OCI-LY7 (cell line): ENCODE measurements around the gene NMUR2. TPM values are rescaled to one million over a fixed set of nuclear protein-coding genes. Genes with fewer than 3 reads are reported as not detected.

Source experiments
- BruUV-seq: library from RNA; stranded (reverse); fragments of 400-500 nt; replicated peaks from 2 replicates; lab custom pipeline; 2021; lab: Mats Ljungman, UMichigan
- CTCF ChIA-PET: fragments of 300-600 bp; sonication (Branson Sonifier 250); formaldehyde crosslinking; loops from one replicate; lab custom pipeline; 2022; ENCODE audit warnings: antibody characterized with exemption; ENCODE audit not compliant: unreplicated experiment; lab: Charles Lee
- POLR2A ChIA-PET: fragments of 300-600 bp; sonication (Branson Sonifier 250); formaldehyde crosslinking; loops from one replicate; lab custom pipeline; 2022; ENCODE audit warnings: antibody characterized with exemption; lab: Charles Lee
- DNase-seq: peaks from one replicate; pipeline ENCODE4 v3.0.0-alpha.2; 2015; ENCODE audit warnings: low spot score
- H2AFZ ChIP-seq: fragments of 200-600 bp; sonication (generic), shearing (Covaris generic); 2 replicates; pipeline ENCODE4 v1.6.1; 2014; ENCODE audit warnings: mild to moderate bottlenecking, antibody characterized with exemption, low read length, moderate library complexity
- H3K27ac ChIP-seq: fragments of 200-600 bp; sonication (generic); 2 replicates; pipeline ENCODE4 v1.5.1; 2014; ENCODE audit warnings: mixed run types, low read depth, mild to moderate bottlenecking, moderate library complexity, low read length, inconsistent platforms; ENCODE audit not compliant: poor library complexity, severe bottlenecking
- H3K36me3 ChIP-seq: fragments of 200-600 bp; sonication (generic); 2 replicates; pipeline ENCODE4 v1.6.1; 2014; ENCODE audit warnings: mild to moderate bottlenecking, antibody characterized with exemption, low read length, moderate library complexity, mixed read lengths; ENCODE audit not compliant: insufficient read depth
- H3K4me1 ChIP-seq: fragments of 200-600 bp; sonication (generic); 2 replicates; pipeline ENCODE4 v1.5.1; 2014; ENCODE audit warnings: mild to moderate bottlenecking, low read length; ENCODE audit not compliant: insufficient read depth, poor library complexity, severe bottlenecking
- H3K4me2 ChIP-seq: fragments of 200-600 bp; sonication (generic); 2 replicates; pipeline ENCODE4 v1.6.1; 2014; ENCODE audit warnings: mild to moderate bottlenecking, low read length
- H3K4me3 ChIP-seq: fragments of 200-600 bp; sonication (generic); 2 replicates; pipeline ENCODE4 v1.5.1; 2014; ENCODE audit warnings: mild to moderate bottlenecking, low read depth, low read length; ENCODE audit not compliant: poor library complexity, severe bottlenecking
- H3K79me2 ChIP-seq: fragments of 200-600 bp; sonication (generic); 2 replicates; pipeline ENCODE4 v1.6.1; 2016; ENCODE audit warnings: low read depth, mild to moderate bottlenecking, low read length, moderate library complexity, mixed read lengths; ENCODE audit not compliant: insufficient read depth
- H3K9me2 ChIP-seq: fragments of 200-600 bp; sonication (generic); 2 replicates; pipeline ENCODE4 v1.6.1; 2016; ENCODE audit warnings: mild to moderate bottlenecking, low read length, mixed read lengths; ENCODE audit not compliant: insufficient read depth
- H3K9me3 ChIP-seq: fragments of 200-600 bp; sonication (generic); 2 replicates; pipeline ENCODE4 v1.6.1; 2014; ENCODE audit warnings: mild to moderate bottlenecking, mixed run types, low read length, mixed read lengths
- H4K20me1 ChIP-seq: fragments of 200-600 bp; sonication (generic); 2 replicates; pipeline ENCODE4 v1.6.1; 2014; ENCODE audit warnings: mild to moderate bottlenecking, antibody characterized with exemption, low read length, moderate library complexity, mixed read lengths; ENCODE audit not compliant: insufficient read depth
- EZH2phosphoT487 ChIP-seq: fragments of 200-600 bp; sonication (generic); IDR thresholded peaks from 2 replicates; pipeline ENCODE4 v1.6.1; 2018; ENCODE audit warnings: low read depth, borderline replicate concordance, mild to moderate bottlenecking, mixed run types, antibody characterized with exemption, low read length, moderate library complexity, mixed read lengths
- intact Hi-C: fragments of 100-400 bp; cut with micrococcal nuclease; formaldehyde crosslinking; loops from one replicate; pipeline ENCODE4 v1.10.0; 2022; ENCODE audit not compliant: unreplicated experiment
- total RNA-seq, 2 experiments: library from RNA; depleted of rRNA in 1 of 2; stranded (reverse); fragments of >200 nt in 1 of 2; shearing (Covaris generic) in 1 of 2; gene quantifications; 2 replicates each; pipeline ENCODE4 v1.2.3, GENCODE V29; 2014 to 2022
- TF ChIP-seq, protein P1 (sequence below): fragments of 200-600 bp; sonication (generic); conservative IDR thresholded peaks from 2 replicates; pipeline ENCODE4 v1.5.1; 2014; ENCODE audit warnings: mild to moderate bottlenecking, antibody characterized with exemption, low read length, moderate library complexity, mixed read lengths

The NMUR2 gene
- total RNA-seq, 2 experiments from 2014 or later: not detected

DNA sequence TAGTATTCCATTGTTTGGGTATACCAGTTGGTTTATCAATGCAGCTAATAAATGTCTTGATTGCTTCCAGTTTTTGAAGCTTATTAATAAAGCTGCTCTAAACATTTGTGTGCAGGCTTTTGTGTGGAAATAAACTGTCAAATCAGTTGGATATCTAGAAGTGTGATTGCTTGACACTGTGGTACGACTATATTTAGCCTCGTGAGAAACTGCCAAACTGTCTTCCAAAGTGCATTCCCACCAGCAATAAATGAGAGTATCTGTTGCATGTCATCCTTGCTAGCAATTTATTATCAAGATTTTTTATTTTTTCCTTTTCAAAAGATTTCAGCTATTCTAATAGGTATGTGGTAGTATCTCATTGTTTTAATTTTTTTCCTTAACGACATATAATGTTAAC lies 37.5 kb downstream of the NMUR2 start:
- Histone ChIP-seq H3K9me2 (no peaks in the 10 kb centered on the region; the same call in 1 of the 2 replicates), H4K20me1 (no peaks in the 10 kb centered on the region), H3K36me3 (no peaks in the 10 kb centered on the region), H3K4me2 (no peak overlapping the region), H3K4me1 (no peaks in the 10 kb centered on the region), H3K27ac (no peak overlapping the region), H3K4me3 (no peak overlapping the region), H3K79me2 (no peaks in the 10 kb centered on the region), H3K9me3 (no peaks in the 10 kb centered on the region), H2AFZ (no peak overlapping the region)
- intact Hi-C loops: no loop called here
- POLR2A ChIA-PET: no interaction called here
- DNase-seq: no peak
- TF ChIP-seq EZH2phosphoT487: no peak
- TF ChIP-seq, protein P1, sequence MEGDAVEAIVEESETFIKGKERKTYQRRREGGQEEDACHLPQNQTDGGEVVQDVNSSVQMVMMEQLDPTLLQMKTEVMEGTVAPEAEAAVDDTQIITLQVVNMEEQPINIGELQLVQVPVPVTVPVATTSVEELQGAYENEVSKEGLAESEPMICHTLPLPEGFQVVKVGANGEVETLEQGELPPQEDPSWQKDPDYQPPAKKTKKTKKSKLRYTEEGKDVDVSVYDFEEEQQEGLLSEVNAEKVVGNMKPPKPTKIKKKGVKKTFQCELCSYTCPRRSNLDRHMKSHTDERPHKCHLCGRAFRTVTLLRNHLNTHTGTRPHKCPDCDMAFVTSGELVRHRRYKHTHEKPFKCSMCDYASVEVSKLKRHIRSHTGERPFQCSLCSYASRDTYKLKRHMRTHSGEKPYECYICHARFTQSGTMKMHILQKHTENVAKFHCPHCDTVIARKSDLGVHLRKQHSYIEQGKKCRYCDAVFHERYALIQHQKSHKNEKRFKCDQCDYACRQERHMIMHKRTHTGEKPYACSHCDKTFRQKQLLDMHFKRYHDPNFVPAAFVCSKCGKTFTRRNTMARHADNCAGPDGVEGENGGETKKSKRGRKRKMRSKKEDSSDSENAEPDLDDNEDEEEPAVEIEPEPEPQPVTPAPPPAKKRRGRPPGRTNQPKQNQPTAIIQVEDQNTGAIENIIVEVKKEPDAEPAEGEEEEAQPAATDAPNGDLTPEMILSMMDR: no peak
- CTCF ChIA-PET: no interaction called here
- BruUV-seq: no TSS peak

DNA sequence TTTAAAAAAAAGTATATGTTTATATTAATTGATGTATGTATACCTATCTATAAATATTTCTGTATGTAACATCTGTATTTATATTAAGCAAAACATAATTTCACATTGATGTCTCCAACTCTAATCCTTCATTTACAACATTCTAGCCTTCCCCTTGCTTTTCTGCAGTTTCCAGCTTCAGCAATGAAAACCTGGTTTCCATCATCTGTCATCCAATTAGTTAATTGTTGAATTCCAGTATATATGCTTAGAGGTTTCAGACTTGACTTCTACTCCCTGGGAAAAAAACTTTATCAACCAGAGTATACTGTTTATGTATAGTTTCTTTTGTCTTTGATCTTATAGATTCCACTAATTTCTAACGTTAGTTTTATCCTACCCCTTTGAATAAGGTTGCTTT lies 38.4 kb downstream of the NMUR2 start:
- H3K9me3 ChIP-seq: no peaks in the 10 kb centered on the region
- intact Hi-C loops: no loop called here
- BruUV-seq: no TSS peak

DNA sequence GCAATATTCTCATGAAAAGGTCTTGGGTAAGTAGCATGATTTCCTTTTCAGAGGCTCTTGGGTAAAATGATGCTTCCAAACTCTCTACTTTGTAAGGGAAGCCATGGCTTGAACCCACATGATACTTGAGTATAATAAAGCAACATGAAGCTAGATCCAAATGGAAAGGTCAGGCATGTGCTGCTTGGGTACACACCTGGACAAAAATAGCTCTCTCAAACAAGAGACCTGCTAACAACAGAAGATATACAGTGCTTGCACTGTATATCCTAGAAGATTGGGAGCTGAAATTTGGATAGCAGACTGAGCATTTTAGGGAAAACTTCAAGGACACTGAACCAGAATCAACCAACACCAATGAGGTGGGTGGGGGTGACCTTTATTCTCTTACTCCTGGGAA lies 40.2 kb downstream of the NMUR2 start:
- Histone ChIP-seq H3K27ac (no peak overlapping the region), H3K4me3 (no peak overlapping the region), H4K20me1 (no peaks in the 10 kb centered on the region), H2AFZ (no peak overlapping the region), H3K9me2 (no peaks in the 10 kb centered on the region; the same call in 1 of the 2 replicates), H3K36me3 (no peaks in the 10 kb centered on the region), H3K9me3 (no peaks in the 10 kb centered on the region), H3K4me1 (no peaks in the 10 kb centered on the region), H3K4me2 (no peak overlapping the region), H3K79me2 (no peaks in the 10 kb centered on the region)
- TF ChIP-seq, protein P1: no peak
- TF ChIP-seq EZH2phosphoT487: no peak
- DNase-seq: no peak
- ChIA-PET POLR2A (interaction anchor here (0.6 kb wide), 1 partner anchor 1525 kb away, joined by 3 read pairs; no protein-coding TSS in a partner anchor), CTCF (no interaction called here)
- intact Hi-C loops: no loop called here
- BruUV-seq: no TSS peak

More for the DNA sequence above, 38.4 kb downstream of the NMUR2 start:
- Histone ChIP-seq H3K9me2 (no peaks in the 10 kb centered on the region; the same call in 1 of the 2 replicates), H3K4me3 (no peak overlapping the region), H4K20me1 (no peaks in the 10 kb centered on the region), H2AFZ (no peak overlapping the region), H3K36me3 (no peaks in the 10 kb centered on the region), H3K27ac (no peak overlapping the region), H3K4me1 (no peaks in the 10 kb centered on the region), H3K79me2 (no peaks in the 10 kb centered on the region), H3K4me2 (no peak overlapping the region)
- TF ChIP-seq, protein P1: no peak
- TF ChIP-seq EZH2phosphoT487: no peak
- ChIA-PET POLR2A (no interaction called here), CTCF (no interaction called here)
- DNase-seq: no peak
